Nephron progenitor cell (in vitro differentiated cells): Measurements from ENCODE around the gene RNF222.
A peak's percentile ranks its signal among the peaks of the same experiment; 100 is the strongest.
"Not testable (repeated sequence)": the region's sequence is repeated elsewhere in the genome, so short reads cannot be mapped to it uniquely, and the experiment has no call there.

Experiments used
- DNase-seq: peaks from one replicate; pipeline ENCODE4 v3.0.0; 2021
- H3K27ac Mint-ChIP-seq: 2 replicates; pipeline ENCODE4 v1.8.0; 2021; ENCODE audit warnings: mild to moderate bottlenecking, moderate library complexity, mixed read lengths
- H3K27me3 Mint-ChIP-seq: 2 replicates; pipeline ENCODE4 v1.8.0; 2021; ENCODE audit warnings: mild to moderate bottlenecking, low read depth, mixed read lengths; ENCODE audit not compliant: poor library complexity
- H3K36me3 Mint-ChIP-seq: 2 replicates; pipeline ENCODE4 v1.8.0; 2021; ENCODE audit warnings: low read depth, mixed read lengths
- H3K4me1 Mint-ChIP-seq: 2 replicates; pipeline ENCODE4 v1.8.0; 2021; ENCODE audit warnings: mixed read lengths
- H3K4me3 Mint-ChIP-seq: 2 replicates; pipeline ENCODE4 v1.8.0; 2021; ENCODE audit warnings: mild to moderate bottlenecking, moderate library complexity, mixed read lengths
- H3K9me3 Mint-ChIP-seq: 2 replicates; pipeline ENCODE4 v1.8.0; 2021; ENCODE audit warnings: mild to moderate bottlenecking, moderate library complexity, mixed read lengths
- CTCF ChIP-seq: fragments of 200-600 bp; sonication (generic); IDR thresholded peaks from 2 replicates; pipeline ENCODE4 v1.5.0; 2021; ENCODE audit warnings: antibody characterized with exemption

Gene RNF222

GRCh38 chr17:8359769-8360168 is 37.9 kb downstream of the RNF222 start:
- peaks cover 47% of the 10 kb centered on the region for H3K4me1 Mint-ChIP-seq
- H3K27me3 Mint-ChIP-seq: peaks cover 4% of the 10 kb centered on the region
- H3K9me3 Mint-ChIP-seq: peaks cover 14% of the 10 kb centered on the region
- peak overlapping the region; percentile 72 for H3K4me3 Mint-ChIP-seq
- peak overlapping the region; percentile 99 for H3K27ac Mint-ChIP-seq
- peaks cover 20% of the 10 kb centered on the region for H3K36me3 Mint-ChIP-seq
- DNase-seq: no peak
- no peak for TF ChIP-seq CTCF

GRCh38 chr17:8357910-8358309 is 39.7 kb downstream of the RNF222 start:
- DNase-seq: no peak
- Mint-ChIP-seq H3K27ac (peak overlapping the region; percentile 53), H3K36me3 (peaks cover 18% of the 10 kb centered on the region)

GRCh38 chr17:8354236-8354635 is 43.4 kb downstream of the RNF222 start:
- DNase-seq: no peak
- H3K27me3 Mint-ChIP-seq: peaks cover 10% of the 10 kb centered on the region
- H3K4me3 Mint-ChIP-seq: no peak overlapping the region
- TF ChIP-seq CTCF: no peak
- H3K36me3 Mint-ChIP-seq: peaks cover 16% of the 10 kb centered on the region
- H3K9me3 Mint-ChIP-seq: peaks cover 14% of the 10 kb centered on the region
- peaks cover 19% of the 10 kb centered on the region for H3K4me1 Mint-ChIP-seq
- no peak overlapping the region for H3K27ac Mint-ChIP-seq

More at GRCh38 chr17:8357910-8358309, 39.7 kb downstream of the RNF222 start:
- TF ChIP-seq CTCF: no peak
- H3K9me3 Mint-ChIP-seq: peaks cover 14% of the 10 kb centered on the region
- H3K4me1 Mint-ChIP-seq: peaks cover 49% of the 10 kb centered on the region
- H3K4me3 Mint-ChIP-seq: no peak overlapping the region
- peaks cover 10% of the 10 kb centered on the region for H3K27me3 Mint-ChIP-seq

GRCh38 chr17:8353736-8354135 is 43.9 kb downstream of the RNF222 start:
- no peak for DNase-seq
- Mint-ChIP-seq H3K27me3 (peaks cover 9% of the 10 kb centered on the region), H3K4me3 (no peak overlapping the region), H3K9me3 (peaks cover 14% of the 10 kb centered on the region), H3K36me3 (peaks cover 13% of the 10 kb centered on the region), H3K27ac (no peak overlapping the region), H3K4me1 (peaks cover 14% of the 10 kb centered on the region)
- TF ChIP-seq CTCF: no peak

- Mint-ChIP-seq H3K9me3 (peaks cover under 1% of the 10 kb centered on the region), H3K4me3 (no peak overlapping the region), H3K4me1 (peaks cover 13% of the 10 kb centered on the region), H3K27me3 (peaks cover 6% of the 10 kb centered on the region), H3K27ac (no peak overlapping the region), H3K36me3 (no peaks in the 10 kb centered on the region)
- no peak for DNase-seq
- no peak for TF ChIP-seq CTCF
These were observed 47.3 kb downstream of the RNF222 start for GRCh38 chr17:8350339-8350738.

- not testable (repeated sequence) for H3K27me3 Mint-ChIP-seq, H3K4me3 Mint-ChIP-seq, H3K4me1 Mint-ChIP-seq, DNase-seq, H3K36me3 Mint-ChIP-seq, H3K9me3 Mint-ChIP-seq, H3K27ac Mint-ChIP-seq
These were observed 50.6 kb downstream of the RNF222 start for GRCh38 chr17:8347001-8347400.
